GM19324 (cell line): ENCODE results near the gene OR8G5.

ENCODE experiments used
- ATAC-seq: cut with Tn5 transposase; IDR thresholded peaks from one replicate; pipeline ENCODE4 v1.9.1; 2021; ENCODE audit warnings: mild to moderate bottlenecking, moderate library complexity; ENCODE audit not compliant: unreplicated experiment, low FRiP score

OR8G5 gene

GRCh38 chr11:124285610-124286344 is 29.6 kb downstream of the OR8G5 start:
- ATAC-seq = no peak

DNA sequence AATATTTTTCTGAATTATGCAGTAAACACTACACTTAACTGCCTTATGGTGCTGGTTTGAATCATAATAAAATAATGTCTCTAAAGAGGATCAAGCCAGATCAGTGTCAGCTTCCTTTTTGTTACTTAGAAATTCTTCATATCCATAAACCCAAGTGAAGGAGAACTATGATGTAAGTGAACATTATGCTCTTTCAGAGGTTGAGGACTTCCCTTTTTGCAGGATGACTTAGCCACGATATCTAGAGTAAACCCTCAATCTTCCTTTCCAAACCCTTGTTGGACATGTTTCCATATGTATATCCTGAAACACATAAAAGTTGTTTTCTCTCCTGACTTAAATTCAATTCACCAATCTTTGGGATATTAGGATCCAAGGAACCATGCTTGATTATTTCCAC is 38.5 kb downstream of the OR8G5 start:
- ATAC-seq = no peak

GRCh38 chr11:124296016-124296415 is 39.8 kb downstream of the OR8G5 start:
- no peak for ATAC-seq

DNA sequence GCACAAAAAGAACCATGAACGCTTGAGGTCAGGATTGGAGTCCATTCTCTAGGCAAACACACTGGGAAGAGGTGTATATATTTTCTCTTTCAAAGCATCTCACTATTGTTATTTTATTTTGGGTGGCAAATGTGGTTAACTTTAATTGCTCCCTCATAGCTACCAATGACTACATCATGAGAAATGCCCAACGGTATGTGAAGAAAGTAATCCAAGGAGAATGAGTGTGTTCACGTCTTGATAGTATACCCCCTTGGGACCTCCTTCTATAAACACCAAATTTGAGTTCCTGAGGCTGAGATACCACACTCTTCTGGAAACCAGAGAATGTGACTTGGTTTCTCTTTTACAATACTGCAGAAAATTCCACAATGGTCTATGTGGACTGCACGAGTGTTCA is 41.7 kb downstream of the OR8G5 start:
- ATAC-seq = no peak

- ATAC-seq = no peak
These were observed 45.4 kb downstream of the OR8G5 start for GRCh38 chr11:124301548-124301947.

DNA sequence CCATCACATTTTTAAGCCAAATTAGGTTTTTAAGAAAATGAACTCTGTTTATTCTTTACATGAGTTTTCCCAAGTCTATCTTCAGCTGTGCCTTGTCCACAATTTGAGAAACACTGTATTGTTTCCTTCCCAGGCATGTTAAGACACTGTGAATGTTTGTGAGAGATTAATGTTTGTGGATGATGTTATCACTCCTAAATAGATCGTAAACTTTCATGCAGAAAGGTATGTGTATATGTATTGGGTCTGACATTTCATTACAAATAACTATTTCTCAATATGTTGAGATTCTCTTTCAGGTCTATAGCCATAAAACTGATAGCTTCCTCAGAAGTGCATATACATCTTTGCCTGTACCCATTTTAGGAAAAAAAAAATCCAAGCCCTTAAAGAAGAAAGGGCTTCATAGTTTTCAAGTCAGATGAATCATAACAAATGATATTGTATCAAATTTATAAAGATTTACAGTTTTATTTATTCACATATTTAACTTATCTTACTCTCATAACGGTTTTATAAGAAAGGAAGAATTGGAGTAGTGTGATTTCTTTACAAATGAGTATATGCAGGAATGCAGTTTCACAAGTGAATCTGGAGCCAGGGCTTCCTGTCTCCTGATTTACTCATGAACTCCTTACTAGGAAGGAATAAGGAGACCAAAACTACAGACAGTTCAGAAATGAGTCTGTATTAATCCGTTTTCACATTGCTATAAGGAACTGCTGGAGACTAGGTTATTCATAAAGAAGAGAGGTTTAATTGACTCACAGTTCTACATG is 46.4 kb downstream of the OR8G5 start:
- ATAC-seq = no peak

GRCh38 chr11:124307093-124307492 is 50.9 kb downstream of the OR8G5 start:
- no peak for ATAC-seq

DNA sequence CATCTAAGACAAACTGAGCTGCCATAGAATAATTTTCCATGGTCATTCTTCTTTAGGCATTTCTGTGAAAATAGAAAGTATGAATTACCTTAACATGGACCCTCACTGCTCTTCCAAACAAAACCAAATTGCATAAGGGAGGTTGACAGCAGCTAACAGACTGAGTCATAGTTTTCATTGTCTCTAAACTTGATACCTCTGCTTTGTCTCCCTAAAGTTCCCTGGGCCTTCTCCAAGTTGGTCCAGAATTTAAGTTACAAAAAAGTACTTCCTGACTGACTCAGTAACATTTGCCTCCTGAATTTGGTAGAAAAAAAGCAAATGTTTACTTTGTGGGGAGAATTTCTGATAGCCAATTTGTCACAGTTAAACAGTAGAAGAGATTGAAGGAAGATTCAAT is 54.5 kb downstream of the OR8G5 start:
- no peak for ATAC-seq

DNA sequence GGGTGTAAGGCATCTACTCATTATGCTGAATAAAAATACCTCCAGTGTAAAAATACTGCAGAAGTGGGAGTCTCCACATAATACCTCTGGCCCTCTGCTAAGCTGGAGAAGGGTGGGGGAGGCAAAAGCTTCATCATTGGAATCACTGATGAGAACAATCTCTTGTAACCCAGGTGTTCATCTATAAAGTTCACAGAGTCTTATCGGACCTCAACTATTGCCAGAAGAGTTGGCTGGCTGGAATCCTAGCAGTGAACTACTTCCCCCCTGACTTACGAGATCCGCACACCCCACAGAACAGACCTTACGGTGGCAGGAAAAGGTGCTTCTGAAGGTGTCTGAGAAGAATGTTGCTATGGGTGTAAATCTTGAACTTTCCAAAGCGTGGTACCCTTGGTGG is 55.1 kb downstream of the OR8G5 start:
- ATAC-seq = no peak

GRCh38 chr11:124311670-124312069 is 55.5 kb downstream of the OR8G5 start:
- no peak for ATAC-seq

- ATAC-seq = no peak
These were observed 57.0 kb downstream of the OR8G5 start for GRCh38 chr11:124313131-124313530.

DNA sequence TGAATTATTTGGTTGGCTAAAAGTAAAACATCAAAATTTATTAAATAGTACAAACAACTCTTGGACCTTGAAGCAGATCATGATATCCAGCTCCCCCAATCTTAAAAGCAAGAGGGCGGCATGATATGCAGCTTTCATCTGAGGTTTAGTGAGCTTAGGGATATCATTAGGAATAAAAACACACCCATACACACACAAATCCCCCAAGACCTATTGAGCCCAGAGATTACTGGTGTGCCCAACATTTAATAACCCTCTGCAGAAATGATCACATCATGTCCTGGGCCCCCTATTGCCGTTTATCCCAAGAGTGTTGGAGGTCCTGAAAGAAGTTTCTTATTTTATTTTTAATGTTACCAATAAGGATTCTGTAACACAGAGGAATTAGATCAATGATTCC is 57.7 kb downstream of the OR8G5 start, which contains the start of gene OR8D1:
OR8D1 (minus strand) TSS at position 101 of the 400 bp plus-strand sequence. CDS start 3,183 bp downstream, outside the sequence.
- no peak for ATAC-seq

- ATAC-seq = no peak
These were observed 58.9 kb downstream of the OR8G5 start for GRCh38 chr11:124315052-124315451.
